HepG2 (cell line): Measurements from ENCODE around the gene TOE1. TPM values are rescaled to one million over a fixed set of nuclear protein-coding genes. Genes with fewer than 3 reads are reported as not detected.
A peak's percentile ranks its signal among the peaks of the same experiment; 100 is the strongest.

Source experiments
- EEA1 ChIP-seq: sonication (generic); formaldehyde crosslinking; IDR thresholded peaks from 2 replicates; pipeline ENCODE4 v1.5.1; 2020; ENCODE audit warnings: mild to moderate bottlenecking, missing genetic modification reagents, borderline replicate concordance
- ETV5 ChIP-seq: IDR thresholded peaks from 2 replicates; pipeline ENCODE4 v1.6.1; 2018; ENCODE audit warnings: missing biosample characterization, missing genetic modification reagents, inconsistent platforms, borderline replicate concordance
- HNF4G ChIP-seq, 2 experiments: sonication (generic) in 1 of 2; formaldehyde crosslinking in 1 of 2; IDR thresholded peaks; 2 replicates each; pipeline versions ENCODE4 v1.4.0 to v1.6.1; 2011 to 2020; ENCODE audit warnings: borderline replicate concordance in 2 of 2, low read depth in 2 of 2, mild to moderate bottlenecking in 2 of 2, low read length in 1 of 2, missing genetic modification reagents in 1 of 2, moderate library complexity in 1 of 2
- KDM5B ChIP-seq: sonication (generic); formaldehyde crosslinking; IDR thresholded peaks from 2 replicates; pipeline ENCODE4 v1.4.0; 2020; ENCODE audit warnings: missing genetic modification reagents, mild to moderate bottlenecking, borderline replicate concordance
- MAF1 ChIP-seq: sonication (generic); formaldehyde crosslinking; IDR thresholded peaks from 2 replicates; pipeline ENCODE4 v1.5.0; 2020; ENCODE audit warnings: missing genetic modification reagents, borderline replicate concordance
- MBD4 ChIP-seq: IDR thresholded peaks from 2 replicates; pipeline ENCODE4 v1.6.1; 2012; ENCODE audit warnings: low read length, inconsistent platforms, borderline replicate concordance
- NR2F1 ChIP-seq, 2 experiments: fragments of 450-650 bp in 1 of 2; formaldehyde crosslinking in 1 of 2; IDR thresholded peaks; 2 replicates each; pipeline versions ENCODE4 v1.5.0 to v1.6.1; 2016 to 2020; ENCODE audit warnings: mild to moderate bottlenecking in 1 of 2, missing compliant biosample characterization in 1 of 2, missing genetic modification reagents in 1 of 2, moderate library complexity in 1 of 2
- PTBP1 ChIP-seq: fragments of 200-400 bp; formaldehyde crosslinking; IDR thresholded peaks from 2 replicates; pipeline ENCODE4 v1.6.1; 2018; ENCODE audit warnings: low read length, low read depth; ENCODE audit not compliant: poor library complexity, severe bottlenecking
- RELA ChIP-seq: sonication (generic); formaldehyde crosslinking; IDR thresholded peaks from 2 replicates; pipeline ENCODE4 v1.4.0; 2020; ENCODE audit warnings: missing genetic modification reagents
- RXRA ChIP-seq: sonication (generic); formaldehyde crosslinking; IDR thresholded peaks from 2 replicates; pipeline ENCODE4 v1.5.1; 2020; ENCODE audit warnings: missing genetic modification reagents
- SRSF1 ChIP-seq: fragments of 200-400 bp; formaldehyde crosslinking; optimal IDR thresholded peaks from 2 replicates; pipeline ENCODE3; 2017; ENCODE audit warnings: mild to moderate bottlenecking, low read depth, low read length, moderate library complexity
- TMF1 ChIP-seq: sonication (generic); formaldehyde crosslinking; IDR thresholded peaks from 2 replicates; pipeline ENCODE4 v1.8.1; 2022; ENCODE audit warnings: low read depth, missing genetic modification reagents
- ZNF274 ChIP-seq: sonication (generic); formaldehyde crosslinking; IDR thresholded peaks from 2 replicates; pipeline ENCODE4 v1.5.1; 2020; ENCODE audit warnings: mild to moderate bottlenecking, missing genetic modification reagents
- ZNF577 ChIP-seq: sonication (generic); formaldehyde crosslinking; IDR thresholded peaks from 2 replicates; pipeline ENCODE4 v1.4.0; 2020; ENCODE audit warnings: mild to moderate bottlenecking, low read depth, missing genetic modification reagents, borderline replicate concordance
- ZNF607 ChIP-seq: sonication (generic); formaldehyde crosslinking; IDR thresholded peaks from 2 replicates; pipeline ENCODE4 v1.5.1; 2020; ENCODE audit warnings: missing genetic modification reagents, mild to moderate bottlenecking, borderline replicate concordance
- ZNF709 ChIP-seq: sonication (generic); formaldehyde crosslinking; IDR thresholded peaks from 2 replicates; pipeline ENCODE4 v1.5.0; 2020; ENCODE audit warnings: mild to moderate bottlenecking, missing genetic modification reagents
- ZSCAN25 ChIP-seq: sonication (generic); formaldehyde crosslinking; IDR thresholded peaks from 2 replicates; pipeline ENCODE4 v1.8.0; 2022; ENCODE audit warnings: mild to moderate bottlenecking, missing genetic modification reagents
- polyA plus RNA-seq, 8 experiments: library from polyadenylated mRNA; depleted of rRNA in 3 of 8; stranded (reverse) in 7 of 8; unstranded in 1 of 8; fragments of >200 nt; fragmentation: Illumina TruSeq in 4 of 8; extraction: Trizol in 4 of 8; gene quantifications; 2 replicates each; pipeline versions ENCODE4 v1.2.1 to v1.2.3, GENCODE V29; 2011 to 2016; ENCODE audit warnings: low read depth in 4 of 8, missing spikeins in 1 of 8, mixed read lengths in 1 of 8; ENCODE audit not compliant: insufficient read depth in 1 of 8
- total RNA-seq, 5 experiments: library from RNA; depleted of rRNA; stranded (reverse); fragments of >200 nt; fragmentation: Illumina TruSeq; extraction: Trizol; gene quantifications; 2 replicates each; pipeline ENCODE4 v1.2.3, GENCODE V29; 2016; ENCODE audit warnings: low read depth in 1 of 5
- TF ChIP-seq, protein P1 (sequence below): sonication (generic); formaldehyde crosslinking; IDR thresholded peaks from 2 replicates; pipeline ENCODE4 v1.5.0; 2020; ENCODE audit warnings: mild to moderate bottlenecking, missing genetic modification reagents
- TF ChIP-seq, protein P2 (sequence below): sonication (generic); formaldehyde crosslinking; conservative IDR thresholded peaks from 2 replicates; pipeline ENCODE4 v1.4.0; 2020; ENCODE audit warnings: mild to moderate bottlenecking, missing genetic modification reagents, moderate library complexity
- TF ChIP-seq, protein P3 (sequence below): sonication (generic); formaldehyde crosslinking; IDR thresholded peaks from 2 replicates; pipeline ENCODE4 v1.4.0; 2020; ENCODE audit warnings: missing genetic modification reagents

Gene TOE1
- total and polyA plus RNA-seq, 2 of the 13 experiments (the other 11 are each of a cell fraction or from before 2014, with no cell fraction given) = 14.1 to 19.0 TPM

DNA sequence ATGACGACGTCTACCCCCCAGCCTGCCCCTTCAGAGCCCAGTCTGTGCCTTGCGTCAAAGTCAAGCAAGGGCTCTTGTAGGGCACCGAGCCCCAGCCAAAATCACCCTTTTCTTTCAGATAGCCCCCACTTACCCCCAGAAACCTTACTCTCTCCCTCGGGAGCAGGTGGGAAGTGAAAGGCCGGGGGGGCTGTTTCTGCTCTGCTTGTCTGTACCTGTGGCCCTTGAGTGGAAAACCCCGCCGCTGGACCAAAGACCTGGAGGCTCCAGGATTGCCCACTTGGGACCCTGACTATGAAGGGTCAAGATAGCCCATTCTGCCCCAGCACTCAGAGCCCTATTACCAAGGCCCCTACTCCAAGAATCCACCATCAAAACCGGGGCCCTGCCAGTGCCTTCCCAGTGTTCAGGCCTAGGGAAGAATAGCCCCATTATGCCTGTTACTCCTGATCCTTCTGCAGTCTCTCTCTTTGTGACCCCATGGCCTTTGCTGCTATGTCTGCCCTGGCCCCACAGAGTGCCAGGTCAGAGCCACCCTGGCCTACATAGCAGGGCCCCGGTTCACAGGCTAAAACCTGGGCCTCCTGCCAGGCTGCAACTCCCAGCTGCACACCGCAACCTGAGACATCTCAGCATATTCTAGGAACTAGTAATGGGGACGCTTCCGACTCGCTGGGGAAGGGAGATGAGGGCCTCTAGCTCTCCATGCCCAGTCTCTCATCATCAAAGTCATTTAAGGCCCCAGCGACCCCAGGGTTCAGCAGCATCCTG lies 35.5 kb upstream of the TOE1 start (continued):
- TF ChIP-seq NR2F1 (CRISPR knock-in tag; IDR thresholded peaks at IDR 0.05) (peak in 1 of 2 experiments; percentile 41; a peak in 1 of 4 replicates), HNF4G (IDR thresholded peaks at IDR 0.05; ENCODE audit: borderline replicate concordance, low read depth, low read length) (no peak), HNF4G (CRISPR knock-in tag; IDR thresholded peaks at IDR 0.05; ENCODE audit: borderline replicate concordance, low read depth) (no peak), ZSCAN25 (CRISPR knock-in tag) (0 out of 2 replicates have a peak, but pooled peaks have one; percentile 9), SRSF1 (peak; percentile 31), ZNF577 (CRISPR knock-in tag) (no peak), RXRA (peak; percentile 37; the same call in 1 of the 2 replicates), ZNF709 (CRISPR knock-in tag) (0 out of 2 replicates have a peak, but pooled peaks have one; percentile 10), ZNF607 (CRISPR knock-in tag) (no peak; the same call in 1 of the 2 replicates), PTBP1 (no peak), RELA (CRISPR knock-in tag) (no peak), ZNF274 (CRISPR knock-in tag) (no peak), KDM5B (no peak), MBD4 (no peak), EEA1 (CRISPR knock-in tag) (no peak), TMF1 (CRISPR knock-in tag) (peak; percentile 12; the same call in 1 of the 2 replicates), MAF1 (CRISPR knock-in tag) (no peak), ETV5 (0 out of 2 replicates have a peak, but pooled peaks have one; percentile 5)
- TF ChIP-seq, protein P1, sequence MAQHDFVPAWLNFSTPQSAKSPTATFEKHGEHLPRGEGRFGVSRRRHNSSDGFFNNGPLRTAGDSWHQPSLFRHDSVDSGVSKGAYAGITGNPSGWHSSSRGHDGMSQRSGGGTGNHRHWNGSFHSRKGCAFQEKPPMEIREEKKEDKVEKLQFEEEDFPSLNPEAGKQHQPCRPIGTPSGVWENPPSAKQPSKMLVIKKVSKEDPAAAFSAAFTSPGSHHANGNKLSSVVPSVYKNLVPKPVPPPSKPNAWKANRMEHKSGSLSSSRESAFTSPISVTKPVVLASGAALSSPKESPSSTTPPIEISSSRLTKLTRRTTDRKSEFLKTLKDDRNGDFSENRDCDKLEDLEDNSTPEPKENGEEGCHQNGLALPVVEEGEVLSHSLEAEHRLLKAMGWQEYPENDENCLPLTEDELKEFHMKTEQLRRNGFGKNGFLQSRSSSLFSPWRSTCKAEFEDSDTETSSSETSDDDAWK = no peak
- TF ChIP-seq, protein P2, sequence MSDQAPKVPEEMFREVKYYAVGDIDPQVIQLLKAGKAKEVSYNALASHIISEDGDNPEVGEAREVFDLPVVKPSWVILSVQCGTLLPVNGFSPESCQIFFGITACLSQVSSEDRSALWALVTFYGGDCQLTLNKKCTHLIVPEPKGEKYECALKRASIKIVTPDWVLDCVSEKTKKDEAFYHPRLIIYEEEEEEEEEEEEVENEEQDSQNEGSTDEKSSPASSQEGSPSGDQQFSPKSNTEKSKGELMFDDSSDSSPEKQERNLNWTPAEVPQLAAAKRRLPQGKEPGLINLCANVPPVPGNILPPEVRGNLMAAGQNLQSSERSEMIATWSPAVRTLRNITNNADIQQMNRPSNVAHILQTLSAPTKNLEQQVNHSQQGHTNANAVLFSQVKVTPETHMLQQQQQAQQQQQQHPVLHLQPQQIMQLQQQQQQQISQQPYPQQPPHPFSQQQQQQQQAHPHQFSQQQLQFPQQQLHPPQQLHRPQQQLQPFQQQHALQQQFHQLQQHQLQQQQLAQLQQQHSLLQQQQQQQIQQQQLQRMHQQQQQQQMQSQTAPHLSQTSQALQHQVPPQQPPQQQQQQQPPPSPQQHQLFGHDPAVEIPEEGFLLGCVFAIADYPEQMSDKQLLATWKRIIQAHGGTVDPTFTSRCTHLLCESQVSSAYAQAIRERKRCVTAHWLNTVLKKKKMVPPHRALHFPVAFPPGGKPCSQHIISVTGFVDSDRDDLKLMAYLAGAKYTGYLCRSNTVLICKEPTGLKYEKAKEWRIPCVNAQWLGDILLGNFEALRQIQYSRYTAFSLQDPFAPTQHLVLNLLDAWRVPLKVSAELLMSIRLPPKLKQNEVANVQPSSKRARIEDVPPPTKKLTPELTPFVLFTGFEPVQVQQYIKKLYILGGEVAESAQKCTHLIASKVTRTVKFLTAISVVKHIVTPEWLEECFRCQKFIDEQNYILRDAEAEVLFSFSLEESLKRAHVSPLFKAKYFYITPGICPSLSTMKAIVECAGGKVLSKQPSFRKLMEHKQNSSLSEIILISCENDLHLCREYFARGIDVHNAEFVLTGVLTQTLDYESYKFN (CRISPR knock-in tag) = no peak
- TF ChIP-seq, protein P3, sequence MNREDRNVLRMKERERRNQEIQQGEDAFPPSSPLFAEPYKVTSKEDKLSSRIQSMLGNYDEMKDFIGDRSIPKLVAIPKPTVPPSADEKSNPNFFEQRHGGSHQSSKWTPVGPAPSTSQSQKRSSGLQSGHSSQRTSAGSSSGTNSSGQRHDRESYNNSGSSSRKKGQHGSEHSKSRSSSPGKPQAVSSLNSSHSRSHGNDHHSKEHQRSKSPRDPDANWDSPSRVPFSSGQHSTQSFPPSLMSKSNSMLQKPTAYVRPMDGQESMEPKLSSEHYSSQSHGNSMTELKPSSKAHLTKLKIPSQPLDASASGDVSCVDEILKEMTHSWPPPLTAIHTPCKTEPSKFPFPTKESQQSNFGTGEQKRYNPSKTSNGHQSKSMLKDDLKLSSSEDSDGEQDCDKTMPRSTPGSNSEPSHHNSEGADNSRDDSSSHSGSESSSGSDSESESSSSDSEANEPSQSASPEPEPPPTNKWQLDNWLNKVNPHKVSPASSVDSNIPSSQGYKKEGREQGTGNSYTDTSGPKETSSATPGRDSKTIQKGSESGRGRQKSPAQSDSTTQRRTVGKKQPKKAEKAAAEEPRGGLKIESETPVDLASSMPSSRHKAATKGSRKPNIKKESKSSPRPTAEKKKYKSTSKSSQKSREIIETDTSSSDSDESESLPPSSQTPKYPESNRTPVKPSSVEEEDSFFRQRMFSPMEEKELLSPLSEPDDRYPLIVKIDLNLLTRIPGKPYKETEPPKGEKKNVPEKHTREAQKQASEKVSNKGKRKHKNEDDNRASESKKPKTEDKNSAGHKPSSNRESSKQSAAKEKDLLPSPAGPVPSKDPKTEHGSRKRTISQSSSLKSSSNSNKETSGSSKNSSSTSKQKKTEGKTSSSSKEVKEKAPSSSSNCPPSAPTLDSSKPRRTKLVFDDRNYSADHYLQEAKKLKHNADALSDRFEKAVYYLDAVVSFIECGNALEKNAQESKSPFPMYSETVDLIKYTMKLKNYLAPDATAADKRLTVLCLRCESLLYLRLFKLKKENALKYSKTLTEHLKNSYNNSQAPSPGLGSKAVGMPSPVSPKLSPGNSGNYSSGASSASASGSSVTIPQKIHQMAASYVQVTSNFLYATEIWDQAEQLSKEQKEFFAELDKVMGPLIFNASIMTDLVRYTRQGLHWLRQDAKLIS (CRISPR knock-in tag) = no peak; the same call in 1 of the 2 replicates
